GM21367 (cell line): ENCODE measurements around the gene B4GALT2.

Experiments used
- ATAC-seq: cut with Tn5 transposase; IDR thresholded peaks from one replicate; pipeline ENCODE4 v1.9.1; 2021; ENCODE audit not compliant: unreplicated experiment

Gene B4GALT2

GRCh38 chr1:43946236-43947060 lies 32.6 kb upstream of the B4GALT2 start, which contains the start of gene IPO13:
IPO13 (plus strand) TSS chr1:43946950; CDS start chr1:43947601, 651 bp downstream.
- peak; percentile 83 for ATAC-seq

GRCh38 chr1:43947061-43947873 lies 31.7 kb upstream of the B4GALT2 start:
- ATAC-seq: no peak

GRCh38 chr1:43947874-43948437 lies 31.1 kb upstream of the B4GALT2 start:
- no peak for ATAC-seq

GRCh38 chr1:43949678-43950077 lies 29.3 kb upstream of the B4GALT2 start:
- ATAC-seq: no peak

GRCh38 chr1:43951021-43951985 lies 27.7 kb upstream of the B4GALT2 start:
- no peak for ATAC-seq

- ATAC-seq: no peak
Measured at GRCh38 chr1:43952731-43953346, 26.2 kb upstream of the B4GALT2 start.

- no peak for ATAC-seq
Measured at GRCh38 chr1:43953361-43953760, 25.6 kb upstream of the B4GALT2 start.

- no peak for ATAC-seq
Measured at GRCh38 chr1:43954036-43954435, 25.0 kb upstream of the B4GALT2 start.

- no peak for ATAC-seq
Measured at GRCh38 chr1:43956234-43956633, 22.8 kb upstream of the B4GALT2 start.

GRCh38 chr1:43957407-43958040 lies 21.5 kb upstream of the B4GALT2 start:
- no peak for ATAC-seq

- no peak for ATAC-seq
Measured at GRCh38 chr1:43958351-43959255, 20.4 kb upstream of the B4GALT2 start.

- no peak for ATAC-seq
Measured at GRCh38 chr1:43960798-43961197, 18.2 kb upstream of the B4GALT2 start.

GRCh38 chr1:43961692-43962091 lies 17.3 kb upstream of the B4GALT2 start:
- ATAC-seq: no peak

GRCh38 chr1:43962324-43962723 lies 16.7 kb upstream of the B4GALT2 start:
- ATAC-seq: no peak

GRCh38 chr1:43963006-43963405 lies 16.0 kb upstream of the B4GALT2 start:
- no peak for ATAC-seq

GRCh38 chr1:43963890-43964289 lies 15.1 kb upstream of the B4GALT2 start:
- ATAC-seq: no peak

GRCh38 chr1:43965316-43965715 lies 13.7 kb upstream of the B4GALT2 start:
- no peak for ATAC-seq

GRCh38 chr1:43968348-43968948 lies 10.6 kb upstream of the B4GALT2 start:
- ATAC-seq: no peak
